SK-N-MC (cell line): Measurements from ENCODE around the gene PDXK.

Experiments
- DNase-seq: peaks from one replicate; pipeline ENCODE4 v3.0.0-alpha.2; 2011; ENCODE audit warnings: low read depth, low spot score
- H3K27ac ChIP-seq: fragments of 200-600 bp; sonication (generic); 2 replicates; pipeline ENCODE4 v1.5.1; 2016; ENCODE audit warnings: mixed run types
- H3K36me3 ChIP-seq: fragments of 200-600 bp; sonication (generic); 2 replicates; pipeline ENCODE4 v1.6.1; 2017; ENCODE audit warnings: antibody characterized with exemption, low read length, mixed read lengths; ENCODE audit not compliant: insufficient read depth
- H3K4me3 ChIP-seq: fragments of 200-600 bp; sonication (generic); 2 replicates; pipeline ENCODE4 v1.5.1; 2016
- H3K9ac ChIP-seq: fragments of 200-600 bp; sonication (generic); 2 replicates; pipeline ENCODE4 v1.8.0; 2017; ENCODE audit warnings: mixed run types, mixed read lengths; ENCODE audit not compliant: insufficient read length
- H3K9me3 ChIP-seq: fragments of 200-600 bp; sonication (generic); 2 replicates; pipeline ENCODE4 v1.6.1; 2017; ENCODE audit warnings: low read depth, mild to moderate bottlenecking, antibody characterized with exemption, low read length, moderate library complexity, mixed read lengths
- EZH2 ChIP-seq: fragments of 200-600 bp; sonication (generic); IDR thresholded peaks from one replicate; pipeline ENCODE4 v1.6.1; 2017; ENCODE audit warnings: antibody characterized with exemption
- FOXP2 ChIP-seq: optimal IDR thresholded peaks from 2 replicates; pipeline ENCODE3; 2011; ENCODE audit warnings: mild to moderate bottlenecking, moderate library complexity; ENCODE audit not compliant: insufficient read depth; ENCODE audit errors: extremely low read length, control extremely low read depth
- POLR2AphosphoS5 ChIP-seq: IDR thresholded peaks from 2 replicates; pipeline ENCODE4 v1.6.1; 2012; ENCODE audit warnings: mild to moderate bottlenecking, low read depth, low read length, borderline replicate concordance

The PDXK gene

GRCh38 chr21:43768868-43769167 lies 49.9 kb downstream of the PDXK start:
- Histone ChIP-seq H3K36me3 (peaks cover 6% of the 10 kb centered on the region; the same call in 1 of the 2 replicates), H3K9ac (no peak overlapping the region), H3K4me3 (no peak overlapping the region), H3K9me3 (no peaks in the 10 kb centered on the region), H3K27ac (no peak overlapping the region)
- DNase-seq: no peak
- TF ChIP-seq EZH2: no peak
- no peak for TF ChIP-seq POLR2AphosphoS5
- TF ChIP-seq FOXP2: no peak

- TF ChIP-seq POLR2AphosphoS5: no peak
- TF ChIP-seq FOXP2: no peak
- DNase-seq: no peak
Measured at GRCh38 chr21:43769325-43769958, 50.5 kb downstream of the PDXK start.

GRCh38 chr21:43770066-43770655 lies 51.2 kb downstream of the PDXK start:
- DNase-seq: no peak
- Histone ChIP-seq H3K9me3 (no peaks in the 10 kb centered on the region), H3K4me3 (no peak overlapping the region), H3K9ac (no peak overlapping the region), H3K36me3 (peaks cover 12% of the 10 kb centered on the region), H3K27ac (no peak overlapping the region)
- no peak for TF ChIP-seq POLR2AphosphoS5

More at GRCh38 chr21:43769325-43769958, 50.5 kb downstream of the PDXK start:
- H3K36me3 ChIP-seq: peaks cover 9% of the 10 kb centered on the region
- H3K9me3 ChIP-seq: no peaks in the 10 kb centered on the region
- no peak overlapping the region for H3K27ac ChIP-seq
- H3K4me3 ChIP-seq: no peak overlapping the region
- H3K9ac ChIP-seq: no peak overlapping the region

- peak overlapping the region; percentile 28 for H3K4me3 ChIP-seq
- no peaks in the 10 kb centered on the region for H3K9me3 ChIP-seq
- H3K36me3 ChIP-seq: peaks cover 12% of the 10 kb centered on the region
- DNase-seq: no peak
- no peak overlapping the region for H3K27ac ChIP-seq
- TF ChIP-seq POLR2AphosphoS5: no peak
- no peak for TF ChIP-seq FOXP2
- no peak for TF ChIP-seq EZH2
- H3K9ac ChIP-seq: no peak overlapping the region
Measured at GRCh38 chr21:43771199-43771675, 52.3 kb downstream of the PDXK start.

- TF ChIP-seq EZH2 (no peak), POLR2AphosphoS5 (no peak), FOXP2 (no peak)
- DNase-seq: peak; percentile 47
- peak overlapping the region; percentile 28 for H3K4me3 ChIP-seq
- no peak overlapping the region for H3K9ac ChIP-seq
- no peak overlapping the region for H3K27ac ChIP-seq
- H3K9me3 ChIP-seq: no peaks in the 10 kb centered on the region
- peaks cover 12% of the 10 kb centered on the region for H3K36me3 ChIP-seq
Measured at GRCh38 chr21:43771698-43772424, 52.9 kb downstream of the PDXK start.

- TF ChIP-seq POLR2AphosphoS5: no peak
- TF ChIP-seq FOXP2: no peak
- TF ChIP-seq EZH2: no peak
- no peak for DNase-seq
Measured at GRCh38 chr21:43772425-43772821, 53.5 kb downstream of the PDXK start.

GRCh38 chr21:43774163-43774562 lies 55.2 kb downstream of the PDXK start:
- no peak overlapping the region for H3K4me3 ChIP-seq
- no peak for DNase-seq
- no peak overlapping the region for H3K27ac ChIP-seq
- TF ChIP-seq EZH2: no peak
- no peak for TF ChIP-seq POLR2AphosphoS5
- TF ChIP-seq FOXP2: no peak
- no peak overlapping the region for H3K9ac ChIP-seq
- no peaks in the 10 kb centered on the region for H3K9me3 ChIP-seq
- peaks cover 12% of the 10 kb centered on the region for H3K36me3 ChIP-seq

More at GRCh38 chr21:43772425-43772821, 53.5 kb downstream of the PDXK start:
- H3K27ac ChIP-seq: no peak overlapping the region
- H3K9me3 ChIP-seq: no peaks in the 10 kb centered on the region
- no peak overlapping the region for H3K9ac ChIP-seq
- H3K36me3 ChIP-seq: peaks cover 12% of the 10 kb centered on the region
- H3K4me3 ChIP-seq: no peak overlapping the region

GRCh38 chr21:43775190-43775589 lies 56.3 kb downstream of the PDXK start:
- Histone ChIP-seq H3K9me3 (no peaks in the 10 kb centered on the region), H3K27ac (0 out of 2 replicates have a peak overlapping the region, but pooled peaks have one; percentile 9), H3K9ac (peak overlapping the region; percentile 80), H3K36me3 (peaks cover 12% of the 10 kb centered on the region), H3K4me3 (peak overlapping the region; percentile 91)
- no peak for DNase-seq
- no peak for TF ChIP-seq POLR2AphosphoS5
